Endothelial cell of umbilical vein (primary cell): ENCODE measurements around the gene BHMT. TPM values are rescaled to one million over a fixed set of nuclear protein-coding genes. Genes with fewer than 3 reads are reported as not detected.

ENCODE experiments used
- BruUV-seq: library from RNA; stranded (reverse); fragments of 400-500 nt; replicated peaks from 2 replicates; lab custom pipeline; 2021; lab: Mats Ljungman, UMichigan
- CTCF ChIA-PET: fragments of 300-600, 350-600 bp; sonication (Branson Sonifier 250); formaldehyde crosslinking; loops from one replicate; lab custom pipeline; 2021; ENCODE audit warnings: antibody characterized with exemption, inconsistent platforms; lab: Charles Lee
- POLR2A ChIA-PET: fragments of 300-600, 350-600 bp; sonication (Branson Sonifier 250); formaldehyde crosslinking; loops from one replicate; lab custom pipeline; 2021; ENCODE audit warnings: antibody characterized with exemption, inconsistent platforms; lab: Charles Lee
- DNase-seq: peaks from one replicate; pipeline ENCODE4 v3.0.0-alpha.2; 2011; ENCODE audit warnings: low read depth, low spot score
- FAIRE-seq: peaks from 2 replicates; lab custom pipeline; 2011; peaks lifted over from hg19 to GRCh38; lab: Jason Lieb, UNC
- H2AFZ ChIP-seq: 2 replicates; pipeline ENCODE4 v1.6.0; 2012; ENCODE audit warnings: low read depth, low read length, control low read depth, inconsistent platforms
- H3K27ac ChIP-seq: 2 replicates; pipeline ENCODE4 v1.5.1; 2011; ENCODE audit warnings: low read depth, mild to moderate bottlenecking, control low read depth, low read length, moderate library complexity; ENCODE audit not compliant: insufficient read depth
- H3K27me3 ChIP-seq, 2 experiments: 2 replicates each; pipeline versions ENCODE4 v1.6.0 to v1.6.1; 2011; ENCODE audit warnings: low read length in 2 of 2, mixed read lengths in 1 of 2; ENCODE audit not compliant: control insufficient read depth in 2 of 2, insufficient read depth in 2 of 2
- H3K36me3 ChIP-seq, 2 experiments: 2 replicates in 1 of 2; 3 replicates in 1 of 2; pipeline ENCODE4 v1.5.1; 2011; ENCODE audit warnings: low read length in 2 of 2, mild to moderate bottlenecking in 1 of 2, moderate library complexity in 1 of 2; ENCODE audit not compliant: control insufficient read depth in 2 of 2, insufficient read depth in 2 of 2; ENCODE audit errors: extremely low read depth in 1 of 2
- H3K4me1 ChIP-seq: 3 replicates; pipeline ENCODE4 v1.5.1; 2011; ENCODE audit warnings: mild to moderate bottlenecking, low read length; ENCODE audit not compliant: control insufficient read depth, insufficient read depth; ENCODE audit errors: extremely low read depth
- H3K4me2 ChIP-seq: 2 replicates; pipeline ENCODE4 v1.6.1; 2011; ENCODE audit warnings: low read length, control low read depth, mixed read lengths; ENCODE audit not compliant: insufficient read depth
- H3K4me3 ChIP-seq, 3 experiments: fragments of 200-600 bp in 1 of 3; sonication (generic), shearing (Covaris generic) in 1 of 3; replicated peaks in 1 of 3; 2 replicates each; pipeline ENCODE4 v1.5.1; 2011 to 2016; ENCODE audit warnings: control low read depth in 3 of 3, low read length in 3 of 3, mild to moderate bottlenecking in 2 of 3, inconsistent platforms in 1 of 3, low read depth in 1 of 3, moderate library complexity in 1 of 3; ENCODE audit not compliant: insufficient read depth in 1 of 3
- H3K79me2 ChIP-seq: 2 replicates; pipeline ENCODE4 v1.6.0; 2012; ENCODE audit warnings: low read length, inconsistent platforms; ENCODE audit not compliant: control insufficient read depth, insufficient read depth
- H3K9ac ChIP-seq: replicated peaks from 2 replicates; pipeline ENCODE3; 2011; ENCODE audit warnings: low read length, control low read depth; ENCODE audit not compliant: insufficient read depth; ENCODE audit errors: extremely low read depth
- H3K9me1 ChIP-seq: replicated peaks from 3 replicates; pipeline ENCODE4 v1.6.0; 2011; ENCODE audit warnings: mild to moderate bottlenecking, low read length; ENCODE audit not compliant: control insufficient read depth, insufficient read depth; ENCODE audit errors: extremely low read depth
- H3K9me3 ChIP-seq: replicated peaks from 2 replicates; pipeline ENCODE4 v1.5.1; 2012; ENCODE audit warnings: low read length, inconsistent platforms; ENCODE audit not compliant: control insufficient read depth, insufficient read depth
- H4K20me1 ChIP-seq: replicated peaks from 2 replicates; pipeline ENCODE3; 2011; ENCODE audit warnings: mild to moderate bottlenecking, low read length; ENCODE audit not compliant: control insufficient read depth, insufficient read depth; ENCODE audit errors: extremely low read depth
- EZH2 ChIP-seq: IDR thresholded peaks from 2 replicates; pipeline ENCODE4 v1.6.1; 2012; ENCODE audit warnings: borderline replicate concordance, low read depth, mild to moderate bottlenecking, moderate library complexity, low read length, inconsistent platforms; ENCODE audit not compliant: severe bottlenecking
- FOS ChIP-seq: IDR thresholded peaks from 2 replicates; pipeline ENCODE4 v1.6.1; 2011; ENCODE audit warnings: mild to moderate bottlenecking, low read length, moderate library complexity, borderline replicate concordance; ENCODE audit not compliant: insufficient read depth
- GATA2 ChIP-seq: IDR thresholded peaks from 2 replicates; pipeline ENCODE4 v1.7.0; 2011; ENCODE audit warnings: low read depth, mild to moderate bottlenecking, moderate library complexity, mixed read lengths, low read length; ENCODE audit not compliant: insufficient read length, insufficient read depth
- JUN ChIP-seq: IDR thresholded peaks from 2 replicates; pipeline ENCODE4 v1.6.1; 2011; ENCODE audit warnings: borderline replicate concordance, low read depth; ENCODE audit not compliant: insufficient read length, insufficient read depth
- MYC ChIP-seq: IDR thresholded peaks from one replicate; pipeline ENCODE4 v1.6.1; 2011; ENCODE audit warnings: mild to moderate bottlenecking, low read depth, low read length
- POLR2A ChIP-seq: IDR thresholded peaks from 2 replicates; pipeline ENCODE4 v1.6.1; 2012; ENCODE audit warnings: low read depth, mild to moderate bottlenecking, control low read depth, low read length
- POLR2AphosphoS5 ChIP-seq: IDR thresholded peaks from 2 replicates; pipeline ENCODE4 v1.6.1; 2012; ENCODE audit warnings: low read depth, mild to moderate bottlenecking, control low read depth, low read length, moderate library complexity; ENCODE audit not compliant: insufficient read depth
- dilution Hi-C: fragments of 300-500 bp; cut with MboI; formaldehyde crosslinking; loops from one replicate; pipeline ENCODE4 v1.15.0; 2019; ENCODE audit warnings: low sequenced_read_pairs; ENCODE audit not compliant: extremely low pct_ligation_motif_present
- intact Hi-C: fragments of 100-400 bp; cut with micrococcal nuclease; formaldehyde crosslinking; loops from one replicate; pipeline ENCODE4 v1.10.0; 2022
- polyA plus RNA-seq, 4 experiments: library from polyadenylated mRNA; depleted of rRNA in 3 of 4; stranded (reverse) in 3 of 4; unstranded in 1 of 4; fragments of >200 nt; gene quantifications; 2 replicates each; pipeline versions ENCODE4 v1.2.1 to v1.2.3, GENCODE V29; 2011 to 2012; ENCODE audit warnings: missing spikeins in 1 of 4
- total RNA-seq: library from RNA; stranded (reverse); gene quantifications from 2 replicates; pipeline ENCODE4 v1.2.3, GENCODE V29; 2021
- TF ChIP-seq, protein P1 (sequence below), 2 donors: IDR thresholded peaks; 1 replicate in 1 of 2; 2 replicates in 1 of 2; pipeline ENCODE4 v1.5.1; 2011; ENCODE audit warnings: low read length in 2 of 2, mild to moderate bottlenecking in 2 of 2, moderate library complexity in 2 of 2, control low read depth in 1 of 2, inconsistent platforms in 1 of 2, low read depth in 1 of 2; ENCODE audit not compliant: insufficient read depth in 1 of 2; ENCODE audit errors: extremely low read depth in 1 of 2
- TF ChIP-seq, protein P2 (sequence below): IDR thresholded peaks from 2 replicates; pipeline ENCODE4 v1.6.1; 2011; ENCODE audit not compliant: insufficient read depth, insufficient read length

Gene BHMT
- total and polyA plus RNA-seq, 2 donors (not counting 3 experiments of a cell fraction or from before 2014, with no cell fraction given): not detected

DNA sequence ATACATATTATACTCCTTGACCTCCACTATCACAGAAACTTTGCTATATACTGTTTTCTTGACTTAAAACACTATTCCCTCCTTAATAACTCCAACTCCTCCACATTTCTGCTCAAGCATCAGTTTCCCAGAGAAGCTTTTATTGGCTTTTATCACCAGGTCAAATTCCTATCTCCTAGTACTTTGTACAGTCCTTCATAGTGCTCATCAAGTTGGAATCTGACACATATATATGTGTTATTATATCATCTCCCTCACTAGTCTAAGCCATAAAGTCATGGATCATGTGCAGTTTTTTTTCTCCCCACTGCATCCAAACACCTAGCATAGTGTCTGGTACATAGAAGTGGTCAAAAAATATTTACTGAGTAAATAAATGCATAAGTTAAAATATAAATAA is 59.1 kb downstream of the BHMT start:
- Histone ChIP-seq H3K9ac (no peak overlapping the region), H3K27ac (no peak overlapping the region), H3K27me3 (no peaks in the 10 kb centered on the region), H4K20me1 (no peaks in the 10 kb centered on the region), H3K9me1 (no peaks in the 10 kb centered on the region), H3K79me2 (no peaks in the 10 kb centered on the region), H3K4me2 (no peak overlapping the region), H3K9me3 (no peaks in the 10 kb centered on the region), H2AFZ (no peak overlapping the region), H3K4me3 (no peak overlapping the region), H3K36me3 (no peaks in the 10 kb centered on the region), H3K4me1 (no peaks in the 10 kb centered on the region)
- FAIRE-seq: no peak
- TF ChIP-seq, protein P1, sequence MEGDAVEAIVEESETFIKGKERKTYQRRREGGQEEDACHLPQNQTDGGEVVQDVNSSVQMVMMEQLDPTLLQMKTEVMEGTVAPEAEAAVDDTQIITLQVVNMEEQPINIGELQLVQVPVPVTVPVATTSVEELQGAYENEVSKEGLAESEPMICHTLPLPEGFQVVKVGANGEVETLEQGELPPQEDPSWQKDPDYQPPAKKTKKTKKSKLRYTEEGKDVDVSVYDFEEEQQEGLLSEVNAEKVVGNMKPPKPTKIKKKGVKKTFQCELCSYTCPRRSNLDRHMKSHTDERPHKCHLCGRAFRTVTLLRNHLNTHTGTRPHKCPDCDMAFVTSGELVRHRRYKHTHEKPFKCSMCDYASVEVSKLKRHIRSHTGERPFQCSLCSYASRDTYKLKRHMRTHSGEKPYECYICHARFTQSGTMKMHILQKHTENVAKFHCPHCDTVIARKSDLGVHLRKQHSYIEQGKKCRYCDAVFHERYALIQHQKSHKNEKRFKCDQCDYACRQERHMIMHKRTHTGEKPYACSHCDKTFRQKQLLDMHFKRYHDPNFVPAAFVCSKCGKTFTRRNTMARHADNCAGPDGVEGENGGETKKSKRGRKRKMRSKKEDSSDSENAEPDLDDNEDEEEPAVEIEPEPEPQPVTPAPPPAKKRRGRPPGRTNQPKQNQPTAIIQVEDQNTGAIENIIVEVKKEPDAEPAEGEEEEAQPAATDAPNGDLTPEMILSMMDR (IDR thresholded peaks at IDR 0.05; ENCODE audit: extremely low read depth in 1 of 2, insufficient read depth in 1 of 2, low read depth in 1 of 2, low read length in 2 of 2): no peak
- TF ChIP-seq POLR2A: no peak
- TF ChIP-seq FOS: no peak
- TF ChIP-seq EZH2: no peak
- TF ChIP-seq GATA2: no peak
- no peak for TF ChIP-seq JUN
- no peak for TF ChIP-seq POLR2AphosphoS5
- TF ChIP-seq MYC: no peak
- TF ChIP-seq, protein P2, sequence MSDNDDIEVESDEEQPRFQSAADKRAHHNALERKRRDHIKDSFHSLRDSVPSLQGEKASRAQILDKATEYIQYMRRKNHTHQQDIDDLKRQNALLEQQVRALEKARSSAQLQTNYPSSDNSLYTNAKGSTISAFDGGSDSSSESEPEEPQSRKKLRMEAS: no peak
- BruUV-seq: no TSS peak
- ChIA-PET CTCF (no interaction called here), POLR2A (no interaction called here)
- intact Hi-C loops: no loop called here
- no peak for DNase-seq
- dilution Hi-C loops: no loop called here
